ENCODE results near the gene HOTAIR.

HOTAIR gene

DNA sequence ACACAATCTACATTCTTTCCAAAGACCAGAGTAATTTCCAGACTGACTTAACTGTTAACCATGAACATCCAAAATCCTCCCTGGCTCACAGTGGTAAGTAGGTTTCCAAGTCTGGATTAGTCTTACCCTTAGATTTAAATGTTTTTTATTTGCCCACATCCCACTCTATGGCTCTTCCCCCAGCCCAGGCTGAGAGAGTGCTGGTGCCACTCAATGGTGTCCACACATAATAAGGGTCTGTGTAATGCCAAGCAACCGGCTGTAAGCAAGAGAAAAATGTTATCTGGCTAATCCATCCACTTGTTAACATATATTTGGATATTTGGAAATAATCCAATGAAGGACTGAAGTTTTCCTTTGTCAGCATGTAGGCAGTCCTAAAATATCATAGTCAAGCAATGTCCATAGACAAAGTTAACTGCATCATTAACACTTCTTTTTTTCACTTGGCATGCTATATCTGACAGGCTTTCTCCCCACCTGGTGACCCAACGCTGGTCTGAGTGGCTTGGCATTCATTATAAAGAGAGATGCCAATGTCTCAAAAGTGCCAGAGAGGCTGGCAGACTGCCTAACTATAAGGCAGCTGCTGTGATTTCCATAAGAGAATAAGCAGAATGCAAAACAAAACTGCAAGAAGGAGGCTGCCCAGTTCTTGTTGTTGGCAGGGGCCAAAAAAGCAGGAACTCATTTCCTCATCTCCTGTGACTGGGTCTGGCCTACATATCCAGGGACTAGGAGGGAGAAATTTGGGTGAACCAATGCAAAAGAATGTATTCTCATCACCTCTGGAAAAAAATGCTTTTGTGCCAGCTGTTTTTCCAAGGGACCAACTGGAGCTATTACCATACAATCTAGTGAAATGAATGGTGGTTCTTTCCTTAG, 50.0 kb downstream of the HOTAIR start:
- DNase-seq (ENCODE audit: low spot score): no peak

DNA sequence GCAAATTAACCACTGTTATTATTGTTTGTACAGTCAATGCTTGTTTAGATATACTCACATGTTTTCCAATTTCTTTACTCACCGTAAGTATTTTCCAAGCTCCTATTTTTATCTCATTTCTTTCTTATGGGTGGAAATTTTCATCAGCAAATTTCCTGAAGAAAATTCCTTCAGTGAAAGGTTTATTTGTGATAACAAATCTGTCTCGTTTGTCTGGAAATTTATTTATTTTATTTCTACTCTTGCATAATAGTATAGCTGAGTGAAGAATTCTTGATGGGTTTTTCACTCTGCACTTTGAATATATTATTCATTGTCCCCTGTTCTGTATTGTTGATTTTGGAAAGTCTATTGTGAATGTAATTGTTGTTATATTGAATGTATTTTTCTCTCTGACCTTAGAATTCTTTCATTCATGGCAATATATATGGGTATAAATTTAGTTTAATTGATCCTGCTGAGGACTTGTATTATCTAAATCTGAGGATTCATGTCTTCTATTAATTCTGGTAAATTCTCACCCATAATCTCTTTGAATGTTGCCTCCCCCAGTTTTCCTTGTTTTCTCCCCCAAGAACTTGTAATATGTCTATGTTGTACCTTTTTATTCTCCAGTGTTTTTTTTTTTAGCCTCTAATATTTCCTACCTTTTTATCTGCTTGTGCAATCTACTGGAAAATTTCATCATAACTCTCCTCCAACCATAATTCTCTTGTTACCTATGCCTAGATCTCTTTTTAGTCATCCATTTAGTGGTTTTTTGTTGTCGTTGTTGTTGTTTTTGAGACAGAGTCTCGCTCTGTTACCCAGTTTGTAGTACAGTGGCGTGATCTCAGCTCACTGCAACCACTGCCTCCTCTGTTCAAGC, 57.7 kb downstream of the HOTAIR start:
- DNase-seq (ENCODE audit: low spot score): no peak
